HEK293 (cell line): ENCODE data around the gene ZNHIT2.

Experiments
- CTCF ChIA-PET: fragments of 350-600 bp; formaldehyde crosslinking; extraction: SDS; loops from one replicate; lab custom pipeline; 2021; ENCODE audit warnings: antibody characterized with exemption; lab: Yijun Ruan, JAX
- POLR2A ChIA-PET: fragments of 300-600 bp; formaldehyde crosslinking; extraction: SDS; loops from one replicate; lab custom pipeline; 2020; ENCODE audit warnings: antibody characterized with exemption, inconsistent platforms; lab: Yijun Ruan, JAX
- H3K27ac ChIP-seq: fragments of 200-500 bp; sonication (Bioruptor generic); 2 replicates; pipeline ENCODE4 v1.5.1; 2014; ENCODE audit warnings: low read depth, low read length, control low read depth, inconsistent platforms; ENCODE audit errors: extremely low read depth
- H3K36me3 ChIP-seq, 2 experiments: fragments of 200-500 bp in 1 of 2; sonication (Bioruptor generic) in 1 of 2; 1 replicate in 1 of 2; 2 replicates in 1 of 2; pipeline ENCODE4 v1.5.1; 2014 to 2017; ENCODE audit warnings: inconsistent platforms in 2 of 2, low read length in 2 of 2; ENCODE audit not compliant: control insufficient read depth in 2 of 2, insufficient read depth in 1 of 2
- H3K4me1 ChIP-seq: fragments of 200-500 bp; sonication (Bioruptor generic); 2 replicates; pipeline ENCODE4 v1.5.1; 2014; ENCODE audit warnings: mild to moderate bottlenecking, low read length, inconsistent platforms; ENCODE audit not compliant: control insufficient read depth, insufficient read depth
- H3K4me3 ChIP-seq: 2 replicates; pipeline ENCODE4 v1.5.1; 2011; ENCODE audit warnings: low read depth, mild to moderate bottlenecking, control low read depth, low read length, moderate library complexity
- H3K9me3 ChIP-seq: fragments of 200-500 bp; sonication (Bioruptor generic); 2 replicates; pipeline ENCODE4 v1.5.1; 2014; ENCODE audit warnings: low read depth, low read length, inconsistent platforms; ENCODE audit not compliant: control insufficient read depth, insufficient read depth
- HOXD13 ChIP-seq: sonication (generic); formaldehyde crosslinking; IDR thresholded peaks from 2 replicates; pipeline ENCODE4 v1.8.0; 2022; ENCODE audit warnings: missing genetic modification reagents, borderline replicate concordance
- KLF8 ChIP-seq: fragments of 450-650 bp; formaldehyde crosslinking; IDR thresholded peaks from 2 replicates; pipeline ENCODE4 v1.5.1; 2016; ENCODE audit warnings: missing biosample characterization, missing genetic modification characterization
- OVOL3 ChIP-seq: fragments of 450-650 bp; formaldehyde crosslinking; IDR thresholded peaks from 2 replicates; pipeline ENCODE4 v1.5.1; 2016; ENCODE audit warnings: missing biosample characterization, missing genetic modification characterization
- PRDM10 ChIP-seq: fragments of 450-650 bp; formaldehyde crosslinking; IDR thresholded peaks from 2 replicates; pipeline ENCODE4 v1.5.1; 2016; ENCODE audit warnings: missing biosample characterization, missing genetic modification characterization
- ZBTB17 ChIP-seq: fragments of 450-650 bp; formaldehyde crosslinking; IDR thresholded peaks from 2 replicates; pipeline ENCODE4 v1.5.1; 2016; ENCODE audit warnings: missing biosample characterization, missing genetic modification characterization
- ZBTB44 ChIP-seq: fragments of 450-650 bp; IDR thresholded peaks from 2 replicates; pipeline ENCODE4 v1.5.1; 2018; ENCODE audit warnings: missing biosample characterization, mild to moderate bottlenecking, missing genetic modification characterization
- ZBTB8A ChIP-seq: fragments of 450-650 bp; formaldehyde crosslinking; IDR thresholded peaks from 2 replicates; pipeline ENCODE4 v1.5.1; 2016; ENCODE audit warnings: missing biosample characterization, missing genetic modification characterization
- ZNF19 ChIP-seq: fragments of 450-650 bp; formaldehyde crosslinking; IDR thresholded peaks from 2 replicates; pipeline ENCODE4; 2016; ENCODE audit warnings: missing biosample characterization, missing genetic modification characterization, low read depth
- ZNF23 ChIP-seq: fragments of 450-650 bp; formaldehyde crosslinking; IDR thresholded peaks from 2 replicates; pipeline ENCODE4 v1.5.1; 2016; ENCODE audit warnings: missing biosample characterization, missing genetic modification characterization, borderline replicate concordance
- ZNF350 ChIP-seq: fragments of 450-650 bp; formaldehyde crosslinking; IDR thresholded peaks from 2 replicates; pipeline ENCODE4 v1.5.0; 2017; ENCODE audit warnings: missing biosample characterization, mild to moderate bottlenecking, missing genetic modification characterization
- ZNF366 ChIP-seq: fragments of 450-650 bp; formaldehyde crosslinking; conservative IDR thresholded peaks from 2 replicates; pipeline ENCODE4 v1.5.1; 2016; ENCODE audit warnings: missing biosample characterization, missing genetic modification characterization
- ZNF433 ChIP-seq: fragments of 450-650 bp; formaldehyde crosslinking; IDR thresholded peaks from 2 replicates; pipeline ENCODE4 v1.5.1; 2016; ENCODE audit warnings: missing biosample characterization, missing genetic modification characterization, low read depth
- ZNF48 ChIP-seq: fragments of 450-650 bp; formaldehyde crosslinking; IDR thresholded peaks from 2 replicates; pipeline ENCODE4 v1.5.1; 2016; ENCODE audit warnings: missing biosample characterization, missing genetic modification characterization
- ZNF488 ChIP-seq: fragments of 450-650 bp; formaldehyde crosslinking; IDR thresholded peaks from 2 replicates; pipeline ENCODE4 v1.5.1; 2016; ENCODE audit warnings: missing biosample characterization, missing genetic modification characterization
- ZNF600 ChIP-seq: fragments of 450-650 bp; formaldehyde crosslinking; IDR thresholded peaks from 2 replicates; pipeline ENCODE4 v1.5.1; 2016; ENCODE audit warnings: missing biosample characterization, missing genetic modification characterization
- ZNF704 ChIP-seq: fragments of 450-650 bp; formaldehyde crosslinking; IDR thresholded peaks from 2 replicates; pipeline ENCODE4 v1.5.1; 2016; ENCODE audit warnings: missing biosample characterization, missing genetic modification characterization
- ZNF747 ChIP-seq: fragments of 450-650 bp; formaldehyde crosslinking; IDR thresholded peaks from 2 replicates; pipeline ENCODE4 v1.5.1; 2016; ENCODE audit warnings: missing biosample characterization, missing genetic modification characterization
- ZNF768 ChIP-seq: fragments of 450-650 bp; formaldehyde crosslinking; IDR thresholded peaks from 2 replicates; pipeline ENCODE4 v1.5.1; 2018; ENCODE audit warnings: missing biosample characterization, mild to moderate bottlenecking, missing genetic modification characterization

The ZNHIT2 gene

GRCh38 chr11:65072631-65072966 lies 44.9 kb downstream of the ZNHIT2 start:
- POLR2A ChIA-PET = interaction anchor here (0.8 to 1.3 kb wide), 3 partner anchors 10 to 23 kb away, joined by 4 to 5 read pairs (median 4); no protein-coding TSS in a partner anchor
- no peaks in the 10 kb centered on the region for H3K9me3 ChIP-seq
- no peak overlapping the region for H3K4me3 ChIP-seq
- CTCF ChIA-PET = interaction anchor here (0.6 to 0.8 kb wide), 2 partner anchors 15 to 31 kb away, joined by 3 to 5 read pairs; no protein-coding TSS in a partner anchor
- H3K27ac ChIP-seq = no peak overlapping the region
- H3K36me3 ChIP-seq = peaks cover 0 to 20% of the 10 kb centered on the region in 2 experiments; a peak in 2 of 3 replicates
- TF ChIP-seq ZNF704 (tag by site-specific recombination) (no peak), ZNF600 (tag by site-specific recombination) (peak; percentile 31; the same call in 1 of the 2 replicates)
- H3K4me1 ChIP-seq = no peaks in the 10 kb centered on the region

GRCh38 chr11:65071907-65072630 lies 45.4 kb downstream of the ZNHIT2 start:
- POLR2A ChIA-PET = interaction anchor here (0.8 to 1.3 kb wide), 3 partner anchors 11 to 22 kb away, joined by 4 to 5 read pairs (median 4); no protein-coding TSS in a partner anchor
- CTCF ChIA-PET = interaction anchor here (0.6 to 0.8 kb wide), 2 partner anchors 15 to 30 kb away, joined by 3 to 5 read pairs; no protein-coding TSS in a partner anchor
- TF ChIP-seq KLF8 (tag by site-specific recombination) (no peak), PRDM10 (tag by site-specific recombination) (no peak), OVOL3 (no peak), ZBTB44 (tag by site-specific recombination) (no peak), ZNF768 (tag by site-specific recombination) (no peak), ZNF19 (tag by site-specific recombination) (no peak), ZNF433 (tag by site-specific recombination) (no peak), ZNF23 (tag by site-specific recombination) (no peak), ZNF48 (tag by site-specific recombination) (no peak), HOXD13 (CRISPR knock-in tag) (no peak)
- Histone ChIP-seq H3K4me3 (no peak overlapping the region), H3K9me3 (no peaks in the 10 kb centered on the region), H3K36me3 (peaks cover 0 to 15% of the 10 kb centered on the region in 2 experiments; a peak in 2 of 3 replicates), H3K27ac (no peak overlapping the region), H3K4me1 (no peaks in the 10 kb centered on the region)

- no peaks in the 10 kb centered on the region for H3K9me3 ChIP-seq
- no peak overlapping the region for H3K27ac ChIP-seq
- ChIA-PET CTCF (interaction anchor here (1.2 kb wide), 1 partner anchor 9 kb away, joined by 5 read pairs; no protein-coding TSS in a partner anchor), POLR2A (no interaction called here)
- H3K4me1 ChIP-seq = no peaks in the 10 kb centered on the region
- no peak for TF ChIP-seq ZNF488 (tag by site-specific recombination)
- no peak for TF ChIP-seq ZNF747 (tag by site-specific recombination)
- TF ChIP-seq ZNF350 (tag by site-specific recombination) = no peak
- no peak for TF ChIP-seq ZNF433 (tag by site-specific recombination)
- no peak for TF ChIP-seq ZNF366 (tag by site-specific recombination)
- no peak for TF ChIP-seq ZBTB8A (tag by site-specific recombination)
- no peak for TF ChIP-seq ZBTB17 (tag by site-specific recombination)
- no peak overlapping the region for H3K4me3 ChIP-seq
- H3K36me3 ChIP-seq = no peaks in the 10 kb centered on the region
Observed at GRCh38 chr11:65069217-65069616, 48.3 kb downstream of the ZNHIT2 start.
